Heart left ventricle (tissue), 16 donors: ENCODE data around the gene SKP1. TPM values are rescaled to one million over a fixed set of nuclear protein-coding genes. Genes with fewer than 3 reads are reported as not detected.

Source experiments
- ATAC-seq, 4 donors: fragments of 200-7000 bp; cut with Tn5 transposase; one replicate each; pipeline ENCODE4 v1.9.1; 2020 to 2022; ENCODE audit warnings: moderate library complexity in 4 of 4, mild to moderate bottlenecking in 3 of 4, moderate number of reproducible peaks in 1 of 4
- DNase-seq, 5 donors: peaks; one replicate each; pipeline ENCODE4 v3.0.0-alpha.2; 2020
- H3K27ac ChIP-seq, 12 donors: fragments of 200-600 bp; sonication (generic) in 4 of 12; one replicate each; pipeline versions ENCODE4 v1.5.0 to v1.8.0; 2016 to 2022; ENCODE audit warnings: mild to moderate bottlenecking in 2 of 12
- H3K27me3 ChIP-seq, 9 donors: fragments of 200-600 bp; sonication (generic) in 2 of 9; one replicate each; pipeline versions ENCODE4 v1.5.1 to v1.8.0; 2016 to 2022; ENCODE audit warnings: mild to moderate bottlenecking in 3 of 9
- H3K36me3 ChIP-seq, 9 donors: fragments of 200-600 bp; sonication (generic) in 2 of 9; one replicate each; pipeline versions ENCODE4 v1.5.0 to v1.8.0; 2018 to 2022; ENCODE audit warnings: mild to moderate bottlenecking in 2 of 9
- H3K4me1 ChIP-seq, 12 donors: fragments of 200-600 bp; sonication (generic) in 4 of 12; one replicate each; pipeline versions ENCODE4 v1.5.0 to v1.8.0; 2016 to 2022; ENCODE audit warnings: mild to moderate bottlenecking in 3 of 12
- H3K4me3 ChIP-seq, 12 donors: fragments of 200-600 bp; sonication (generic) in 4 of 12; one replicate each; pipeline versions ENCODE4 v1.5.0 to v1.8.0; 2017 to 2022; ENCODE audit warnings: mild to moderate bottlenecking in 9 of 12, moderate library complexity in 4 of 12
- H3K9me3 ChIP-seq, 12 donors: fragments of 200-600 bp; sonication (generic) in 4 of 12; one replicate each; pipeline versions ENCODE4 v1.5.0 to v1.8.0; 2016 to 2022; ENCODE audit warnings: mild to moderate bottlenecking in 1 of 12
- CTCF ChIP-seq, 12 donors: fragments of 200-600 bp; sonication (generic) in 4 of 12; IDR thresholded peaks; one replicate each; pipeline versions ENCODE4 v1.5.0 to v1.8.0; 2018 to 2022; ENCODE audit warnings: antibody characterized with exemption in 12 of 12, mild to moderate bottlenecking in 5 of 12
- POLR2A ChIP-seq, 2 donors: fragments of 450-650 bp; IDR thresholded peaks; one replicate each; pipeline ENCODE4 v1.6.1; 2017; ENCODE audit warnings: antibody characterized with exemption in 2 of 2, mild to moderate bottlenecking in 2 of 2, moderate library complexity in 2 of 2
- WGBS, 4 donors: extraction: QIAGEN DNeasy Blood & Tissue Kit in 2 of 4; methylation state at CpG; one replicate each; pipeline versions ENCODE4 v1.1.5 to v1.1.7; 2013 to 2018; 5-methylcytosine and 5-hydroxymethylcytosine counted together
- intact Hi-C, 10 donors: fragments of 100-400 bp; cut with DNase I; formaldehyde crosslinking; loops; one replicate each; pipeline versions ENCODE4 v1.11.1 to v1.14.2; 2022
- polyA plus RNA-seq, 2 donors: library from polyadenylated mRNA; stranded (reverse); fragments of 200-250 nt; gene quantifications; one replicate each; pipeline ENCODE4 v1.2.3, GENCODE V29; 2013
- total RNA-seq, 9 donors: library from RNA; depleted of rRNA in 2 of 9; stranded (reverse); fragments of >200 nt in 2 of 9; fragmentation: NEBNext Ultra II Directional in 3 of 9; extraction: Animal tissue kit (Norgen Biotek cat#: 25700) in 3 of 9; gene quantifications; one replicate each; pipeline versions ENCODE4 v1.1.0 to v1.2.4, GENCODE V29; 2016 to 2023
- donor health status: ischemic (EF 13 %, LVEDD 7.1; RV severe dilation, severe dysfunction).
- donor health status: healthy with polysubstance abuse.
- donor health status: DM: no; HTN: yes; CAD: no.
- donor health status: DM: no; HTN: no; CAD: no.
- donor health status: ischemic (EF 25% LVEDD 6.9; RV normal size, moderate dysfunction).
- donor health status: ischemic (EF 25% LVEDD 5.7; RV mildly dilated, moderate dysfunction).
- donor health status: healthy.
- donor health status: DM: yes; HTN: yes; CAD: no.
- donor health status: ischemic (EF 35%, LVEDD 5.7; RV mildly dilated, moderate dysfunction).
- donor health status: nonischemic (EF 11% LVEDD 7.7; RV severe dilation, severe dysfunction).
- donor health status: DM: yes; HTN: yes; CAD: no.
- donor health status: PGD.
- donor health status: ischemic (EF 29% LVEDD 5.4; RV normal size, mild dysfunction).
- donor health status: nonischemic (EF 23%, LVEDD 6.1; RV moderate dilation, normal function).

Gene SKP1
- total and polyA plus RNA-seq, 11 donors: 175 to 1,085 (median 459) TPM

GRCh38 chr5:134130239-134130945 is 46.4 kb downstream of the SKP1 start:
- 79 to 89% (median 84%) methylated on average over 5 to 8 of the region's 8 CpGs for WGBS, 4 donors
- DNase-seq: peak in 1 of 5 donors; percentile 19
- Histone ChIP-seq H3K36me3 (peaks cover 0 to 41% (median 14%) of the 10 kb centered on the region in 9 donors), H3K27ac (peak overlapping the region in 1 of 12 donors; percentile 69), H3K9me3 (no peaks in the 10 kb centered on the region), H3K4me3 (no peak overlapping the region), H3K4me1 (peaks cover 0 to 87% (median 28%) of the 10 kb centered on the region in 12 donors), H3K27me3 (no peaks in the 10 kb centered on the region)
- no peak for TF ChIP-seq CTCF (IDR thresholded peaks at IDR 0.05)
- no peak for TF ChIP-seq POLR2A (IDR thresholded peaks at IDR 0.05)
- ATAC-seq: no peak
- intact Hi-C loops: no loop called here

DNA sequence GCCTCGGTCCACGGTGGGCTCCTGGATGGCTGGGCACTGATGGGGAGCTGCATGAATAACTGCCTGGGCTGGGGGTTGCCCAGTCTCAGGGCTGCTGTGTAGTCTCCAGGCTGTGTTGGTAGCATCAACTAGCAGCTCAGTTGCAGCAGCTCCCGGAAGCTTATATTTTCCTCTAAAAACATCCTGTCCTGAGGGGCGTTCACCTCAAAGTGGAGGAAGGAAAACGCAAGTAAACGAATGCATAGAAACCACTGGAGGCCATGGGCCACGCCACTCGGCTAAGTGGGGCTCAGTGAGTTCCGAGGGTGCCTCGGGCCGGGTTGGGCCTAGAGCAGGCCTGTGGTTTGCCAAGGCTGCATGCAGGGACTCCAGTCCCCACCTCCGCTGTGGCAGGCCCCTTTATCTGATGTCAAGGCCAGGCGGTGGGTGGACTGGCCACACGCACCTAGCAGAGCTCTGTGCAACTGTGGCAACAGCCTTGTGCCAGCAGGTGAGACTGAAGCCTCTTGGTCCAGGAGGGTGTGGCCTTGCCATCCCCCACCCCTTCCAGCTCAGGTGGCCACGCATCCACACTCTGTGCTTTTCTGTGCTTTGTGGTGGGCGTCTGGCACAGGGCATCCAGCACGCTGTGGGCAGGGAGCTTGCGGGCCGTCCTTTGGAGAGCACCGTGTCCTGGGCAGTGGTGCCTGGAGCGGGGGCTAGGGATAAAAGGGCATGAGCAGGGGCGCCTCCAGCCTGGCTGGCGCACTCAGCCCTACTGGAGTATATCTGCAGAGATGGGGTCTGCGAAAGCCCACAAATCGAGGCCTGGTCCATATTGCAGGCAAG is 47.1 kb downstream of the SKP1 start:
- Histone ChIP-seq H3K36me3 (peaks cover 0 to 38% (median 7%) of the 10 kb centered on the region in 9 donors), H3K4me1 (peaks cover 0 to 94% (median 36%) of the 10 kb centered on the region in 12 donors), H3K27ac (peak overlapping the region in 2 of 12 donors; percentile 19 to 67), H3K27me3 (no peaks in the 10 kb centered on the region), H3K4me3 (peak overlapping the region in 1 of 12 donors; percentile 12), H3K9me3 (no peaks in the 10 kb centered on the region)
- ATAC-seq (no peak), DNase-seq (no peak)
- intact Hi-C loops: no loop called here
- 81 to 90% (median 84%) methylated on average over 11 to 25 of the region's 25 CpGs for WGBS, 4 donors
- TF ChIP-seq POLR2A (IDR thresholded peaks at IDR 0.05) (no peak), CTCF (IDR thresholded peaks at IDR 0.05) (no peak)

DNA sequence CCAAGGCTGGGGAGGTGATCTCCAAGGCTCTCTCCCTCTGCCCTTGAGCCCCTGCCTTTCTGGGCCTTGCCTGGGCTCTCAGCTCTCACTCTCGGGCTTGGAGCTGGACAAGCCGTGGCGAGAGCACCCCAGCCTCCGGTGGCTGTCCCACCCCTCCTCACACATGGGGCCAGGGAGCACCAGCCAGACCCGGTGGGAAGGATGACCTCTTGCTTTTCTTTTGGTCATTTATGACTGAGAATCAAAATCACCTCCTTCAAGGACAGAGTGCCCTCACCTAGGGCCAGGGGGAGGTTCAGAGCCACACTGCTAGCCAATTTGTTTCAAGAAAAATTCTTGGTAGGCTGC is 48.1 kb downstream of the SKP1 start:
- Histone ChIP-seq H3K4me3 (peak overlapping the region in 1 of 12 donors; percentile 12), H3K4me1 (peaks cover 0 to 93% (median 39%) of the 10 kb centered on the region in 12 donors), H3K36me3 (peaks cover 0 to 28% (median 4%) of the 10 kb centered on the region in 9 donors), H3K27me3 (no peaks in the 10 kb centered on the region), H3K9me3 (no peaks in the 10 kb centered on the region), H3K27ac (peak overlapping the region in 4 of 12 donors; percentile 13 to 69 (median 57))
- no peak for TF ChIP-seq CTCF (IDR thresholded peaks at IDR 0.05)
- no peak for TF ChIP-seq POLR2A (IDR thresholded peaks at IDR 0.05)
- DNase-seq (no peak), ATAC-seq (no peak)
- WGBS, 4 donors: 84 to 100% (median 90%) methylated on average over 3 to 5 of the region's 5 CpGs
- intact Hi-C loops: no loop called here
